Umbilical cord (tissue), 2 donors: Measurements from ENCODE around the gene COA5. TPM values are rescaled to one million over a fixed set of nuclear protein-coding genes. Genes with fewer than 3 reads are reported as not detected.
A peak's percentile ranks its signal among the peaks of the same experiment; 100 is the strongest.

Experiments used
- DNase-seq: peaks from one replicate; pipeline ENCODE4 v3.0.0-alpha.2; 2015; ENCODE audit warnings: low spot score
- total RNA-seq: library from RNA; depleted of rRNA; stranded (reverse); fragments of >200 nt; gene quantifications from one replicate; pipeline ENCODE4 v1.2.3, GENCODE V29; 2014; ENCODE audit warnings: low replicate concordance; ENCODE audit not compliant: insufficient read depth

Gene COA5
- total RNA-seq, 1 donor from 2014 or later = 24.3 TPM

DNA sequence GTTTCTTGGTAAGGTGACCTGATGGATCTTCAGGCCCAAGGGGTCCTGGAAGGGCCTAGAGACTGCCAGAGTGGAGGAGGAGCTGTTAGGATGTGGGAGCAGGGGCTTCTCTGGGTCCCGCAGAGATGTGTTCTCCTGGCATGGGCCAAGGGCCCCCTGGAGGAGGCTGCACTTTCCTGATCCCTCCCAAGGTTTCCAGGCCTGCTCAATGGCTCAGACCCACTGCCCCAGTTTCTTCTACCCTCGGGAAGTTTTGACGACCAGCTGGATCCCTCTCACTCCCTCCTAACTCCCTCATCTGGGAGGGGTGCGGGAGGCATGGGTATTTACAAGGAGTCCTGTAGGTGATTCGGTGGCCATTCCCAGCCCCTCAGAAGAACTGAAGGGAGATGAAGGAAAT, 36.1 kb downstream of the COA5 start:
- no peak for DNase-seq

DNA sequence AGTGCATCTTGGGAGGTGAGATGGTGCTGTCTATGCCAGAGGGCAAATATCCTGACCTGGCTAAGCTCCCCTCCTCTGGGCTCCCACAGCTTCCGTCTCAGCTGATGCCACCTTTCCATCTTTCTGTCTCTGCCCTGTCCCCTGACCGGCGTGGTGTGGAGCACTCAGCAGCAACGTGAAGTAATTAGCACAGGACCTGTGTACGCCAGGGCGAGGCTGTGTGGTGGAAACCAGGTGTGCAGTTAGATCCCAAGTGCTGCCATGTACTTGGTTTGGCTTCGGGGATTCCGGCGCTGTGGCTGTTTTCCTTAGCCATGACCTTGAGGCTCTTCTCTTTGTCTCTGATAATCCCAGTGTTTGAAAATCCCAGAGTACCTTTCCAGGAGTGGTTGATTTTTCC, 36.5 kb downstream of the COA5 start:
- no peak for DNase-seq

DNA sequence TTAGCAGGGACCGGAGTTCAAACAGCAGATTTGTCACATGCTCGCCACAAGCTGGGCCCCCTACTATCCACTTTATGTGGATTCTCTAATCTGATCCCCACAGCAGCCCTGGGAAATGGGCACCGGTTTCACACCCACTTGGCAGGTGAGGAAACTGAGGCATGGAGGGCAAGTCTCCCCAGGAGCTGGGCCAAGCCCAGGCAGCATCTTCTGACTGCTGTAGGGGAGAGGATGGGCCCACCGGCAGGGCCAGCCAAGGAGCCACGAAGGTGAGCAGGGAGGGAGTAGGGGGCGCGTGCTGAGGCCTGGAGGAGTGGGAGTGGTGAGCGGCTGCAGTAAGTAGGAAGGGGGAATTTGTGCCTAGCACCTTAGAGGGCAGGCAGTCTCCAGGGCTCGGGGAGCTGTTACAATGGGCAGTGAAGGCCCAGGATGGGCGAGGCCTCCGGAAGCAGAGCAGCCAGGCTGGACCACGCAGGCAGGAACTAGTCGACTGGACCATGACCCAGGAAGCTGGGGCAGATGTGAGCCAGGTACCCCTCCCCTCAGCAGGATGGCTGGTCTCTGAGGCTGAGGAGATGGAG, 37.1 kb downstream of the COA5 start:
- DNase-seq = no peak

DNA sequence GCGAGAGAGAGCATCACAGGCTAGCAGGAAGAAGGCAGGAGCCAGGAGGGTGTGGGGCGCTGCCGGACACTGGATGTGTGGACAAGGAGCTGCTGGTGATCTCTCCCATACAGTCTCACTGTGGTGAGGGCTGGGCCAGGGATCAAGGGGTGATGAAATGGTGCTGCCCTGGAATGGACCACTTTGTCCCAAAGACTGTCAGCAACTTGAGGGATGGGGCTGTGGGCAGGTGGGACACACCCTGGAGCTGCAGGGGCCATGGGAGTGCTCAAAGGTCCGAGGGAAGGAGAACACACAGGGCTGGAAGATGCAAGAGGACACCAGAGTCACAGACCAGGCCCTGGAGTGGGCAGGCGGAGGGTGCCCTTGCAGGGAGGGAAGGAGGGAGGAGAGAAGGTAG, 38.0 kb downstream of the COA5 start:
- no peak for DNase-seq

DNA sequence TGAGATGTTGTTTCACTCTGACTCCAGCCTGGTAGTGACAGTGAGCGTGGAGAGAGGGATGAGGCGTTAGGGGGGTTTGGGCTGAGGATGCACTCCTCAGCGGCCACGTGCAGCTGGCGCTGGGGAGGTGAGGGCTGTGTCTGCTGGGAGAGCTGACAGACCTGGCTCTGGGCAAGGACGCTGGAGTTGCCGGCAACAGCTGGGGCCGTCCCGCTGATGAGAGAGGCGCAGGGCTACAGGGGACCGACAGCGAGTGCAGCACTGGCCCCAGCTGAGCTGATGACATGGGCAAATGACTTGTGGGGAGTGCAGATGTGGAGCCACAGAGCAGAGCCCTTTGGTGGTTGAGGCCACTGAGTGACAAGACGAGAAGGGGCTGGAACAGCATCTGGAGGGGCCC, 38.4 kb downstream of the COA5 start:
- no peak for DNase-seq

DNA sequence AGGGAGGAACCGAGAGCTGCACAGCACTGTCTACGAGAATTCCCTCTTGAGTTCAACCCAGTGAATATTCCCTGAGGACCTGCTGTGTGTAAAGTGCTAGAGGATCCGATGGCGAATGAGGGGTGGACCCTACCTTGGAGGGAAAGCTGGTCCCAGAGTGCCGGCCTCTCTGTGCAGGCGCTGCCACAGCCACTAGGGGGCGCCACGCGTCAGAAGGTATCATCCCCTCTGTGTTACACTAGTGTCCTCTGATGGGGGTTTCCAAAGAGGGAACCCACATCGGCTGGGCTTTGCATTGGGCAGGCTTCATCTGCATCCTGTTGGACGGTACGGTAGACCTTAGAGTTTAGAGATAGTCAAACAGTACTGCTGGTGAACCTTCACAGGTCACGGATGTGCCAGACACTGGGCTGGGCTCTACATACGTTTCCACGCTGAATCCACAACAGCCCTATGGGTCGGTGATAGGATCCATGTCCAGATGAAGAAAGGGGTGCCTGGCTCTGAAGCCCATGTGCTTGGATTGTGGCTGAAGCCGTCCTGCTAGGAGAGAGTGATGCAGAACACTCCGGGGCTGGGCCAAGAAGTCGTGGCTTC, 39.0 kb downstream of the COA5 start:
- no peak for DNase-seq

DNA sequence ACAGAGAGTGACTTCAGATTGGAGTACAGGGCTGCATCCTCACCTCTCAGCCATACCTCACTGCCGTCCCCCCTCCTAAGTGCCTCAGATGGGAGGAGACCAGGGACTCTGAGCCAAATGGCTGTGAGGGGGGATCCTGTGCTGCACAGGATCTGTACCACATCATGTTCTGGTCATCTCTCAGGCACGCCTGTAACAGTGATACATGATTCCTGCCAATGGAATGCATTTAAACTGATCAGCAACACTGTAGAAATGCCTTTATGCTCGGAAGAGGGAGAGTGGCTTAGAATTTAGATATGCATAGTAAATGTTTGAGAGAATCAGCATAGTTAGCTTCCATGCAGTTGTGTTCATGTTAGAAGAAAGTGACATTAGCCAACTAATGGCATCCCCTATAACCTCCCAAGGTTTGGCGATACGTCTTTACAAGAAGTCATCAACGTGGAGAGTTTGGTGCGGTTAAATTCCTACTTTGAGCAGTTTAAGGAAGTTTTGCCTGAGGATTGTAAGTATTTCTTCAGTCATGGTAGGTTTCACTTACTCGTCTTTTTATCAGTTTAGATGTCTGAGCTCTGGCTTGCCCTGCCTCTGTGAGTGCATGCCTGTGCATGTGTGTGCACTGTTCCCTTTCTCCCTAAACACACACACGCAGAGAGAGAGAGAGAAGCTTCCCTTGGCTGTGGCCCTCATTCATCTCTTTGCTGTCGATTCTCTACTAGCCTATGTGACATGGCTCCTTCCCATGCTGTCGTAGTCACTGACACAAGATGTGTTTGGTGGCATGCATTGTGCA, 40.0 kb downstream of the COA5 start:
- peak; percentile 26 for DNase-seq

DNA sequence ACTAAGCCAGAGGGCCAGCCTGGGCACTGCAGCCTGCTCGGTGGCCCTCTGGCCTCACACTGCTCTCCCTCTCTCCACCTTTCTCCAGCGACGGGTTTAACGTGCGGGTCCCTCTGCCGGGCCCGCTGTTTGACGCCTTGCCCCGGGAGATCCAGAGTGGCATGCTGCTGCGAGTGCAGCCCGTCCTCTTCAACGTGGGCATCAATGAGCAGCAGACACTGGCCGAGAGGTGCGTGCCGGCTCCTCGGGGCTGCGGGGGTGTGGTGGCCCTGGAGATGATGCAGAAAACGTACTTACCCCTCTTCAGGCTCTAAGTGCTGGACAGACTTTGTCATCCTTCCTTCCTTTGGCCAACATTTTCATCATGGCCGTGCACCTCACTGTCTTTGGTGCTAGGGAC, 42.4 kb downstream of the COA5 start:
- no peak for DNase-seq

DNA sequence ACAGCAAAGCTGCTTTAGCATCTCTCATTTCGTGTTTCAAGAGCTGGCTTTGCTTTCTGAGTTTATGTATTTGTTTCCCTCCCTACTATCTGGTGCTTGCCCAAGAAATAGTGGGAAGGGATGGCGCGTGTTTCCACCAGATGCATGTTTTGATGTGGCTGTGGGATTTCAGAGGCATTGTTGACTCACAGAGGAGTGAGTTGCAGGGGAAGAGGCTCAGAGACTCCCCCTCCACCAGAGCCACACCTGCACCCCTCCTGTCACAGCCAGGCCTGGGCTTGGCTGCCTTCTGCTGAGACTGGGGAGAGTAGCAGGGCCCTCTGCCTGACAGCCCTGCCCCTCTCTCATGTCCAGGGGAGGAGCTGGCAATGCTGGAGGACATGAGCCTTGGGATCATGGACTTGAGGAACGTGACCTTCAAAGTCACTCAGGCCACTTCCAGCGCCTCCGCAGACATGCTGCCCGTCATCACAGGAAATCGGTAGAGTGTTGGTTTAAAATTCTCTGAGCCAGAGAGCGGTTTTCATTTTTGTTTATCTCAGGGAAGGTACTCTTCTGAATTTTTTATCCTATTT, 42.9 kb downstream of the COA5 start:
- DNase-seq = no peak

DNA sequence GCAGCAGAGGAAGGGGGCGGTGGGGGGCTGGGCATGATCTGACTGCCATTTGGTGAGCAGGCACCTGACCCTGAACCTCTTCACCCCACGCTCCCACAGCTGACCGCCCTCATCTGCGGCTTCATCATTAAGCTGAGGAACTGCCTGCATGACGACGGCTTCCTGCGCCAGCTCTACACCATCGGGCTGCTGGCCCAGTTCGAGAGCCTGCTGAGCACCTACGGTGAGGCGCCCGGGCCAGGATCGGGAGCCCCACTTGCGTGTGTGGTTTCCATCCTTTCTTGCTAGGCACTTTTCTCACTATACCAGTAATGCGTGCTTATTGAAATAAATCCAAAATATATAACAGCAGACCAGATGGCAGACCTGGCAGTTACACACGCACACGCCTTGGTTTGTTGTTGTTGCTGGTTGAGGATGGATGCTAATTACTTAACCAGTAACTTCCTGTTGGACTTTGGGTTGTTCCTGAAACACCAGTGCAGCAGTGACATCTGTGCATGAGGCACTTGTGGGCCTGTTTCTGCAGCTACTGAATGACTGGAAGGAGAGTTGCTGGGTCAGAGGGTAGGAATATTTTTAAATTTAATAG, 43.7 kb downstream of the COA5 start:
- no peak for DNase-seq

DNA sequence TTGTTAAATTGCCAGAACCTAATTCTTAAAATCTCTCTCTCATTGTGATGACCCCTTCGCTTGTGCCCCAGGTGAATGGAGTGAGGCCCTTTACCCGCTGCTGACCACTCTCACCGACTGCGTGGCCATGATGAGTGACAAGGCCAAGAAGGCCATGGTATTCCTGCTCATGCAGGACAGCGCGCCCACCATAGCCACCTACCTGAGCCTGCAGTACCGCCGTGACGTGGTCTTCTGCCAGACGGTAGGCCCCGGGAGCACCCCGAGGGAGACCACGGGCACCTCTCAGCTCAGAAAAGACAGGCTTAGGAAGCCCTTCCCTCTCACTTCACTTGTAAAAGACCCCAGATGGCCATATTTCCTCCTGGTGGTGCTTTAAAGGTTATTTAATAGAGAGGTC, 44.9 kb downstream of the COA5 start:
- no peak for DNase-seq

DNA sequence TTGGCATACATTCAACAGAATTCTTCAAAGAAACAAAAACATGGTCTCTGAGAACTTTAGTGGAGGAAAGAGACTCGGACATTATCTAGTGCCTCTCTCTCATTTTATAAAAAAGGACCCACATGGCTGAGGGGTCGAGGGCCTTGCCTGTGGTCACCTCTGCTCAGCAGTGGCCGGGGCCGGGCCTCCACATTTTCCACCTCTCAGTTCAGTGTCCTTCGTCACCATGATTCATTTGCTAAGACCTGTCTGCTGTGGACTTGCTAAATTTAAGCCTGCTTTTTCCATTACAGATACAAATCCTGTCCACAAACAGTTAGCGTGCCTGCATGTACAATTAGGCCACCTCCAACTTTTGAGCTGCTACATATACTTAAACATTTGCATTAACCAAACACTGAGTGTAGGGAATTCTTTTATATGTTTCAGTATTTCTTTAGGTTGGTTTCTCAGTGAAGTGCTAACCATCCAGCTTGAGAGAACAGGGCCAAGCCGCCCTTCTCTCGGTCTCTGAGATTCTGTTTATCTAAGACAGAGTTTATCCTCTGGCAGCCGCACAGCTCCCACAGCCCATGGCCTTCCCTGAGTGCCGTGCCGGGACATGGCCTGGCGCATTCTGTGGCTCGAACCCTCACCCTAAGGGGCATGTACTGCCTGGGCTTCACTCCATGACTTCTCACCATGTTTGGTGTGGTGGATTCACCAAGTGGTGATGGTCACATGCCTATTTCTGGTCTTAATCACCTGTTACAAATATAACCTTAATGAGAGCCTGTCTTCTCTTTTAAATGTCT, 46.2 kb downstream of the COA5 start:
- DNase-seq = no peak

DNA sequence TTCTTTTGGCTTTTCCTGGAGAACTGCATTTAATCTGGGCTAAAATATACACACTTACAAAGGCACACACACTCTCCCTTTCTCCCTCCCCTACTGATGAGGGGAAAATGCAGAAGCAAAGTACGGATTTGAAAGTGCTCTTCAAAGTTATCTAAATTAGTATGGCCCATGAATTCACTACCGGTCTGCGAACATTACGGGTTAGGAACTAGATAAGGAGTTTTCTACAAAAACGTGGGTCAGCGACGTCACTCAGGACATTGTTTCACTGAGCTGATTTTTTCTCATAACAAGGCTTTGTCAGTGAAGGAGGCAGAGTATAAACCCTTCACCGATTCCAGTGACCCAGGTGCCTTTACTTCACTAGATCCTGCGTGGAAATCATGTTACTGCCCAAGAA, 47.3 kb downstream of the COA5 start:
- no peak for DNase-seq

DNA sequence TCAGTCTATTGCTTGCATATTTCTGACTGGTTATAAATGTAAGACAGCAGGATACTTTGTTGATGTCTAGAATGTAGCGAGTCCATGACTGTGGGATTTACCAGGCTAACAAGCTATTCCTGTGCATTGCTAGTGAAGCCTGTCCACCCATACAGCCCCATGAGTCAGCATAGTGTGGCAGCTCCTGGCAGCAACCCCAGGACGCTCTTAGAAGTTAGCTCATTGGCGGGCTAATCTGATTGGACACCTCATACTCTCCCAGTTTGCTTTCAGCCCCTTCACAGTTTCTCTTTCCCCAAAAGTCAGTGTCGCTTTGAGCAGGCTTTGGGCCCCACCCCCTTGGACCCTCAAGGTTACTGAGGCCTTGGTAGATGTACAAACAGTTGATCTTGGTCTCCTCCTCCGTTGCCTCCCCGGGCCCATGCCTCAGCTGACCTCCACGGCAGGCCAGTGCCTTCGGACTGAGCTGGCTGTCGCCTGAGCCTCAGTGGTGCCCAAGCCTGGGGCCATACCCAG, 48.0 kb downstream of the COA5 start:
- peak; percentile 28 for DNase-seq

DNA sequence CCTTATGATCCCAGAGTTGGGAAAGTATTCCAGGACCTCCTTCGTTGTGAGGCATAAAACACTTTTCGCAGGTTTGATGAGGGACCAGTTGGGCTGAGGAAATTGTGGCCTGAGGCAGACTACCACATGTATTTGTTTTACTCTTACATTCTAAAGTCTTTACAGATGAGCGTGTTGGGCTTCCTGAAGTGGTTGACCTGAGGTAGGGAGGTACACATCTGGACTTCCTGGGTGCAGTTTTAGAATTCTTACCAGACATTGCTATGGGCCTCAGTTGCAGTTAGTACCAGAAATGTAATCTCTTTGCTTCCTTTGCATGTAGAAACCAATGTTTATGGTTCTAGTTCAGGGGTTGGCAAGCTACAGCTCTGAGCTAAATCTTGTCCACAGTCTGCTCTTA, 48.7 kb downstream of the COA5 start:
- DNase-seq = no peak

DNA sequence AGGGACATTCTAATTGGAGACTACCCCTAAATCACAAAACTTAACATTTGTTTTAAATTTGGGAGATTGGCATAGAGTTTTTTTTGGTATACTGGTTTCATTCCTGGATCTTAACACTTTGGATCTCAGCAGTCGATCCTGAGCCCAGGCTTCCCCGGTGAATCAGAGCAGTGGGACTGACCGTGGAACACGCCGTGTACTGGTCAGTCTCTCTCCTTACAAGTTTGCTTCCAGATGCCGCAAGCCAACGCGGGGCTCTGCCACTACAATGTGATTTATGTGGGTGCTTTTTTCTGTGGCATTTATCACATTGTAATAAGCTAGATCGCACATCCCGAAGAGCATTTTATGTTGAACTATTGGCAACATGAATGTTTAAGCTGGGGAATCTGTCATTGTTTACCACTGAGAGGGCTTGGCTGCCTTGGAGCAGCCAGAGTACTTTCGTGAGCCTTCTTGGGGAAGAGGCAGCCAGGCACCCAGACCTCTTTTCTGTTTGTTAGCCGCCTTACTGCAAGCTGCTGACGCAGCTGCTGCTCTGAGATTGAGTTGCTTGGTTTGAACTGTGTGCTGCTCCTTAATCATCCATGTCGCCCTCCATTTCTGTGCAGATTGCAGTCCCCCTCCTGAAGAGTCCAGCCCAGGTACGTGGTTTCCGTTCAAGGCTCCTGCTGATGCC, 49.3 kb downstream of the COA5 start:
- no peak for DNase-seq

DNA sequence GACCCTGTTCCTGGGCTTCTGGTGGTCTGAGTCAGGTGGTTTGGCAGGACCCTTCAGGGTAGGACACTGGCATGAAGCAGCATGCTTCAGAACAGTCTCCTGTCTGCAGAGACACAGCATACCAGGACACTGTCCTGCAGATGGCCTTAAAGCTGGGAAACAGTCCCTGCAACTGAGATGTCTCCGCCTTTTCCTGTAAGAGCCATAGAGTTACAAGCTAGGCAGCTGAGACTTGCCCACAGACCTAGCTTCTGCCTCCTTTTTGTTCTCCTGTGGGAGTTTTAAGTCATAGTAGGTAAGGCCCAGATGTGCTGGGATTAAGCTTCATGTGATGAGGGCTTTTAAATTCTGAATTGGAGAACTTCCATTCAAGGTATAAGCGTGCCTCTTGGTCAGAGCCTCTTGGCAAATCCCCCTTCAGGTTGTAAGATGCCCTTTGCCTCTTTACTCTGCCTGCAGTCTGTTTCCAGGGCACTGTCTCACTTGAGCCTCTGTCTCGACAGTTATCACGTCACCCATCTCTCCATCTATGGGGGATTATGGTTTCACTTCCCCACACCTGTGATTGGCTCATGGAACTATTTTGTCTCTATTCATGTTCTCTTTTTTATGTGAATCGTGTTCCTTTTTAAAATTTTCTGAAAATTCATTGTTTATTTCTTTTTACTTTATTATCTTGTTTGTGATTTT, 51.8 kb downstream of the COA5 start:
- DNase-seq = no peak

DNA sequence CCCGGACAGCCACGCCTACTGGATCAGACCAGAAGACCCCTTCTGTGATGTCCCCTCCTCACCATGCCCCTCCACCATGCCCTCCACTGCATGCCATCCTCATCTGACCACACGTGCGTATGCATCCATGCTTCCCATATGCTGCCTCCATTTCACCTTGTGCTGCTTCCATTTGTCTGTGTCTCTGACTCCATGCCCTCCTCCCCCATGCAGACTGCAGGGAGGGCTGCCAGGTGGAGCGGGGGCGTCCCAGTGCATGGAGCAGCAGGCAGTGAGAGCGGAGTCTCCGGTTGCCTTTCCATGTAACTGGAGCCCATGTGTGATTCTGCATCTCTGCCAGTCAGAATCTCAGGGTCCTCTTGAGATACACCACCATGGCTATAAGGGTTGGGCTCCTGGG, 52.6 kb downstream of the COA5 start:
- no peak for DNase-seq

DNA sequence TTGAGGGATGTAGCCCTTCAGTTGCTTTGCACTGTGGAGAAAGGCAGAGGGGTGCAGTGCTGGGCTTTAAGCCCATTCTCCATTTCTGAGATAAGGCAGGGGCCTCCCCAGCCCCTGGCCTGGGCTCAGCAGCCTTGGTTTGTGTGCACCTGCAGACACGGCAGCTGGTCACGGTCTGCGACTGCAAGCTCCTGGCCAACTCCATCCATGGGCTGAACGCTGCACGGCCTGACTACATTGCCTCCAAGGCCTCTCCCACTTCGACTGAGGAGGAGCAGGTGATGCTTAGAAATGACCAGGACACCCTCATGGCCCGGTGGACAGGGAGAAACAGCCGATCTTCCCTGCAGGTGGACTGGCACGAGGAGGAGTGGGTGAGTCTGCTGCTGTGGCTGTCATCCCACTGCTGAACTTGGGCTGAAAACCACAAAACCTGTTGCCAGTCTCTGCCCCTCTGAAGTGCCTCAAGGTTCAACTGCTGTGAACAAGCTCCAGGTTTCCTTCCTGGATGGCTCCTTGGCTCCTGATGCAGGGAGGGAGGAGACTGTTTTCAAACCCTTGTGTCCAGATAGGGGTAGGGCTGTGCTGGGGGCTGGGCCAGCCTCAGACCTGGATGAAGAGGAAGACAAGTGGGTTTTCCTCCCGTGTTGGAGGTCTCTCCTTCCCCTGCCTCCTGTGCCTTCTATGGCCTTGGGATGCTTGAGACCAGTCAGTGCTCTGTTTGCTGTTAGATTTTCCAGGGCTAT, 54.0 kb downstream of the COA5 start:
- no peak for DNase-seq
